GM12878 (cell line): ENCODE measurements around the gene TRPV6.

Source experiments
- BRCA1 ChIP-seq: IDR thresholded peaks from 2 replicates; pipeline ENCODE4 v1.6.1; 2011; ENCODE audit warnings: low read depth, low read length, improper control_type of control experiment
- CEBPB ChIP-seq, 2 experiments: fragments of 150-350 bp in 1 of 2; IDR thresholded peaks; 2 replicates each; pipeline ENCODE4 v1.6.1; 2012 to 2014; ENCODE audit warnings: low read depth in 2 of 2, low read length in 2 of 2, borderline replicate concordance in 1 of 2, inconsistent platforms in 1 of 2
- CTCF ChIP-seq, 3 experiments: IDR thresholded peaks in 2 of 3; conservative IDR thresholded peaks in 1 of 3; 2 replicates each; pipeline ENCODE4 v1.5.1; 2011; ENCODE audit warnings: low read depth in 3 of 3, low read length in 3 of 3, mild to moderate bottlenecking in 3 of 3, control low read depth in 2 of 3, moderate library complexity in 2 of 3, inconsistent platforms in 1 of 3, mixed read lengths in 1 of 3; ENCODE audit not compliant: control insufficient read depth in 2 of 3, insufficient read depth in 1 of 3; ENCODE audit errors: extremely low read depth in 1 of 3
- EP300 ChIP-seq, 2 experiments: fragments of 150-350 bp in 1 of 2; IDR thresholded peaks; 2 replicates each; pipeline ENCODE4 v1.6.1; 2011 to 2012; ENCODE audit warnings: low read depth in 2 of 2, low read length in 2 of 2, borderline replicate concordance in 1 of 2, improper control_type of control experiment in 1 of 2, inconsistent platforms in 1 of 2; ENCODE audit not compliant: control insufficient read depth in 1 of 2
- EZH2 ChIP-seq: IDR thresholded peaks from 2 replicates; pipeline ENCODE4 v1.6.1; 2012; ENCODE audit warnings: low read depth, mild to moderate bottlenecking, control low read depth, inconsistent platforms, low read length, borderline replicate concordance; ENCODE audit not compliant: control insufficient read depth
- MYC ChIP-seq: IDR thresholded peaks from 2 replicates; pipeline ENCODE4 v1.6.1; 2011; ENCODE audit warnings: mild to moderate bottlenecking, low read length, moderate library complexity, inconsistent platforms; ENCODE audit not compliant: insufficient read depth, insufficient replicate concordance, insufficient read length, severe bottlenecking
- PAX5 ChIP-seq: IDR thresholded peaks from 2 replicates; pipeline ENCODE4 v1.6.1; 2011; ENCODE audit warnings: low read depth, low read length, borderline replicate concordance
- POLR2A ChIP-seq: IDR thresholded peaks from 2 replicates; pipeline ENCODE4 v1.6.1; 2011; ENCODE audit warnings: low read depth, mild to moderate bottlenecking, low read length
- RAD51 ChIP-seq: fragments of 450-650 bp; IDR thresholded peaks from 2 replicates; pipeline ENCODE4 v1.6.1; 2016; ENCODE audit warnings: moderate library complexity, mild to moderate bottlenecking, inconsistent platforms
- SMC3 ChIP-seq: IDR thresholded peaks from 2 replicates; pipeline ENCODE4 v1.6.1; 2011; ENCODE audit warnings: low read length, improper control_type of control experiment, borderline replicate concordance
- SREBF2 ChIP-seq: IDR thresholded peaks from 2 replicates; pipeline ENCODE4 v1.6.1; 2012; ENCODE audit warnings: mild to moderate bottlenecking, low read length
- TCF3 ChIP-seq: IDR thresholded peaks from 2 replicates; pipeline ENCODE4 v1.6.1; 2012; ENCODE audit warnings: low read depth, mild to moderate bottlenecking, low read length, borderline replicate concordance; ENCODE audit not compliant: insufficient read depth
- TF ChIP-seq, protein P1 (sequence below): IDR thresholded peaks from 2 replicates; pipeline ENCODE4 v1.6.1; 2012; ENCODE audit warnings: low read depth, low read length, improper control_type of control experiment
- TF ChIP-seq, protein P2 (sequence below): IDR thresholded peaks from 2 replicates; pipeline ENCODE4 v1.6.1; 2011; ENCODE audit warnings: low read depth, mild to moderate bottlenecking, low read length, moderate library complexity, borderline replicate concordance; ENCODE audit errors: extremely low read depth

DNA sequence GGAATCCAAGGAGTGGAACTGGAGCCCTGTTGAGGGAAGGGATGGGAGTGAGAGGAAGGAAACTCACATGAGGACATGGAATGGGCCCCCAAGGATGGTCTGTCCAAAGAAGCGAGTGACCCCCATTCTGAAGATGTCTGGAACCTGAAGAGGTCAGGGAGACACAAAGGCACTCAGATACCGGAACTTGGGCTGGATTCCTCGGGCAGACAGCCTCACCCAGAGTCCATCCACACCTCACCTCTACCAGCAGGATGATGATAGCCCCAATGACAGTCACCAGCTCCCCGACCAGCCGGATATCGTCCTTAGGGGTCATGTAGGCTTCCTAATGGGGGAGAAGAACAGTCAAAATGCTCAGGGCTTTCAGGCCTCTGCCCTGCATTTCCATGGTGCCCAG, 10.7 kb downstream of the TRPV6 start:
- TF ChIP-seq TCF3 = no peak
- no peak for TF ChIP-seq SREBF2
- no peak for TF ChIP-seq RAD51
- TF ChIP-seq CTCF (IDR thresholded peaks at IDR 0.05 in 2 of 3, conservative IDR thresholded peaks at IDR 0.05 in 1 of 3; ENCODE audit: control insufficient read depth in 2 of 3, extremely low read depth in 1 of 3, insufficient read depth in 1 of 3, low read depth in 3 of 3, low read length in 3 of 3) = no peak
- TF ChIP-seq PAX5 = no peak
- TF ChIP-seq BRCA1 = no peak
- no peak for TF ChIP-seq POLR2A
- no peak for TF ChIP-seq MYC
- TF ChIP-seq EP300 (IDR thresholded peaks at IDR 0.05; ENCODE audit: borderline replicate concordance in 1 of 2, control insufficient read depth in 1 of 2, low read depth in 2 of 2, low read length in 2 of 2) = no peak
- no peak for TF ChIP-seq EZH2
- TF ChIP-seq, protein P1, sequence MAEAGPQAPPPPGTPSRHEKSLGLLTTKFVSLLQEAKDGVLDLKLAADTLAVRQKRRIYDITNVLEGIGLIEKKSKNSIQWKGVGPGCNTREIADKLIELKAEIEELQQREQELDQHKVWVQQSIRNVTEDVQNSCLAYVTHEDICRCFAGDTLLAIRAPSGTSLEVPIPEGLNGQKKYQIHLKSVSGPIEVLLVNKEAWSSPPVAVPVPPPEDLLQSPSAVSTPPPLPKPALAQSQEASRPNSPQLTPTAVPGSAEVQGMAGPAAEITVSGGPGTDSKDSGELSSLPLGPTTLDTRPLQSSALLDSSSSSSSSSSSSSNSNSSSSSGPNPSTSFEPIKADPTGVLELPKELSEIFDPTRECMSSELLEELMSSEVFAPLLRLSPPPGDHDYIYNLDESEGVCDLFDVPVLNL = no peak
- TF ChIP-seq, protein P2, sequence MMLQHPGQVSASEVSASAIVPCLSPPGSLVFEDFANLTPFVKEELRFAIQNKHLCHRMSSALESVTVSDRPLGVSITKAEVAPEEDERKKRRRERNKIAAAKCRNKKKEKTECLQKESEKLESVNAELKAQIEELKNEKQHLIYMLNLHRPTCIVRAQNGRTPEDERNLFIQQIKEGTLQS = no peak
- TF ChIP-seq SMC3 = no peak
- no peak for TF ChIP-seq CEBPB (IDR thresholded peaks at IDR 0.05; ENCODE audit: borderline replicate concordance in 1 of 2, low read depth in 2 of 2, low read length in 2 of 2)
